ENCODE data around the gene UPK3BL2.
"Not testable (repeated sequence)": the region's sequence is repeated elsewhere in the genome, so short reads cannot be mapped to it uniquely, and the experiment has no call there.

UPK3BL2 gene

GRCh38 chr7:102531583-102531982 is 11.9 kb downstream of the UPK3BL2 start:
- not testable (repeated sequence) for DNase-seq (ENCODE audit: low read depth in 1 of 2, low spot score in 1 of 2)

GRCh38 chr7:102527822-102528793 is 15.4 kb downstream of the UPK3BL2 start:
- not testable (repeated sequence) for DNase-seq (ENCODE audit: low read depth in 1 of 2, low spot score in 1 of 2)

GRCh38 chr7:102527182-102527581 is 16.3 kb downstream of the UPK3BL2 start:
- DNase-seq (ENCODE audit: low read depth in 1 of 2, low spot score in 1 of 2), result not testable (repeated sequence)

GRCh38 chr7:102524803-102525202 is 18.7 kb downstream of the UPK3BL2 start:
- DNase-seq (ENCODE audit: low read depth in 1 of 2, low spot score in 1 of 2), result not testable (repeated sequence)

GRCh38 chr7:102520797-102521196 is 22.7 kb downstream of the UPK3BL2 start:
- DNase-seq (ENCODE audit: low read depth in 1 of 2, low spot score in 1 of 2), result not testable (repeated sequence)

- not testable (repeated sequence) for DNase-seq (ENCODE audit: low read depth in 1 of 2, low spot score in 1 of 2)
Observed at GRCh38 chr7:102517550-102518147, 25.8 kb downstream of the UPK3BL2 start, which contains the start of gene RASA4B. RASA4B (minus strand) TSS chr7:102517777; CDS start chr7:102517710, 67 bp downstream.

GRCh38 chr7:102516951-102517350 is 26.5 kb downstream of the UPK3BL2 start:
- not testable (repeated sequence) for DNase-seq (ENCODE audit: low read depth in 1 of 2, low spot score in 1 of 2)

GRCh38 chr7:102515889-102516288 is 27.6 kb downstream of the UPK3BL2 start:
- DNase-seq (ENCODE audit: low read depth in 1 of 2, low spot score in 1 of 2), result not testable (repeated sequence)

GRCh38 chr7:102514881-102515721 is 28.4 kb downstream of the UPK3BL2 start:
- not testable (repeated sequence) for DNase-seq (ENCODE audit: low read depth in 1 of 2, low spot score in 1 of 2)

- not testable (repeated sequence) for DNase-seq (ENCODE audit: low read depth in 1 of 2, low spot score in 1 of 2)
Observed at GRCh38 chr7:102512642-102513221, 30.8 kb downstream of the UPK3BL2 start.

GRCh38 chr7:102511860-102512522 is 31.5 kb downstream of the UPK3BL2 start:
- DNase-seq (ENCODE audit: low read depth in 1 of 2, low spot score in 1 of 2), result not testable (repeated sequence)

GRCh38 chr7:102510575-102510974 is 32.9 kb downstream of the UPK3BL2 start:
- DNase-seq (ENCODE audit: low read depth in 1 of 2, low spot score in 1 of 2), result not testable (repeated sequence)

GRCh38 chr7:102507410-102508088 is 35.9 kb downstream of the UPK3BL2 start:
- DNase-seq (ENCODE audit: low read depth in 1 of 2, low spot score in 1 of 2), result not testable (repeated sequence)

GRCh38 chr7:102505298-102506185 is 38.0 kb downstream of the UPK3BL2 start:
- DNase-seq (ENCODE audit: low read depth in 1 of 2, low spot score in 1 of 2), result not testable (repeated sequence)

- DNase-seq (ENCODE audit: low read depth in 1 of 2, low spot score in 1 of 2), result not testable (repeated sequence)
Observed at GRCh38 chr7:102503141-102503540, 40.4 kb downstream of the UPK3BL2 start.

- not testable (repeated sequence) for DNase-seq (ENCODE audit: low read depth in 1 of 2, low spot score in 1 of 2)
Observed at GRCh38 chr7:102498321-102498720, 45.2 kb downstream of the UPK3BL2 start.

- not testable (repeated sequence) for DNase-seq (ENCODE audit: low read depth in 1 of 2, low spot score in 1 of 2)
Observed at GRCh38 chr7:102497308-102497707, 46.2 kb downstream of the UPK3BL2 start.

- DNase-seq (ENCODE audit: low read depth in 1 of 2, low spot score in 1 of 2), result not testable (repeated sequence)
Observed at GRCh38 chr7:102496861-102497260, 46.6 kb downstream of the UPK3BL2 start.

Data from activated CD4-positive, alpha-beta T cell treated with anti-CD3 and anti-CD28 coated beads, Interleukin-2, amount 50 U/mL, for 24 hours (primary cell).